Tibial nerve (tissue), 4 donors: ENCODE data around the gene INHA. TPM values are rescaled to one million over a fixed set of nuclear protein-coding genes. Genes with fewer than 3 reads are reported as not detected.

Experiments
- DNase-seq, 2 donors: peaks; one replicate each; pipeline ENCODE4 v3.0.0-alpha.2; 2019; ENCODE audit warnings: low spot score in 2 of 2
- H3K27ac ChIP-seq, 4 donors: fragments of 200-600 bp; sonication (generic) in 3 of 4; one replicate each; pipeline ENCODE4 v1.5.1; 2017 to 2019; ENCODE audit warnings: mild to moderate bottlenecking in 1 of 4
- H3K27me3 ChIP-seq, 2 donors: fragments of 200-600 bp; sonication (generic) in 1 of 2; one replicate each; pipeline versions ENCODE4 v1.5.1 to v1.6.0; 2017 to 2019
- H3K36me3 ChIP-seq, 3 donors: fragments of 200-600 bp; sonication (generic); one replicate each; pipeline ENCODE4 v1.5.1; 2018 to 2019
- H3K4me1 ChIP-seq, 4 donors: fragments of 200-600 bp; sonication (generic) in 3 of 4; one replicate each; pipeline ENCODE4 v1.5.1; 2017 to 2019
- H3K4me3 ChIP-seq, 4 donors: fragments of 200-600 bp; sonication (generic) in 3 of 4; one replicate each; pipeline ENCODE4 v1.5.1; 2017 to 2019; ENCODE audit warnings: mild to moderate bottlenecking in 1 of 4, moderate library complexity in 1 of 4
- H3K9me3 ChIP-seq, 4 donors: fragments of 200-600 bp; sonication (generic) in 3 of 4; one replicate each; pipeline ENCODE4 v1.5.1; 2017 to 2019
- EP300 ChIP-seq, 2 donors: sonication (generic); formaldehyde crosslinking; IDR thresholded peaks; one replicate each; pipeline ENCODE4 v1.6.1; 2017; ENCODE audit warnings: antibody characterized with exemption in 2 of 2, mild to moderate bottlenecking in 1 of 2
- POLR2A ChIP-seq, 2 donors: fragments of 450-650 bp; IDR thresholded peaks; one replicate each; pipeline ENCODE4 v1.6.1; 2017; ENCODE audit warnings: antibody characterized with exemption in 2 of 2, mild to moderate bottlenecking in 2 of 2, moderate library complexity in 2 of 2
- WGBS, 2 donors: methylation state at CpG; one replicate each; pipeline ENCODE4 v1.1.5; 2018; 5-methylcytosine and 5-hydroxymethylcytosine counted together
- total RNA-seq, 4 donors: library from RNA; depleted of rRNA; stranded (reverse); fragments of >200 nt; gene quantifications; one replicate each; pipeline ENCODE4 v1.1.0, GENCODE V29; 2016
- TF ChIP-seq, protein P1 (sequence below), 5 experiments: fragments of 200-600 bp in 3 of 5; fragments of 450-650 bp in 2 of 5; sonication (generic) in 3 of 5; IDR thresholded peaks; one replicate each; pipeline ENCODE4 v1.5.1; 2016 to 2019; ENCODE audit warnings: antibody characterized with exemption in 5 of 5, mild to moderate bottlenecking in 3 of 5, moderate library complexity in 2 of 5

INHA gene
- total RNA-seq, 4 donors from 2014 or later: 1.1 to 1.4 TPM; not detected in 2

DNA sequence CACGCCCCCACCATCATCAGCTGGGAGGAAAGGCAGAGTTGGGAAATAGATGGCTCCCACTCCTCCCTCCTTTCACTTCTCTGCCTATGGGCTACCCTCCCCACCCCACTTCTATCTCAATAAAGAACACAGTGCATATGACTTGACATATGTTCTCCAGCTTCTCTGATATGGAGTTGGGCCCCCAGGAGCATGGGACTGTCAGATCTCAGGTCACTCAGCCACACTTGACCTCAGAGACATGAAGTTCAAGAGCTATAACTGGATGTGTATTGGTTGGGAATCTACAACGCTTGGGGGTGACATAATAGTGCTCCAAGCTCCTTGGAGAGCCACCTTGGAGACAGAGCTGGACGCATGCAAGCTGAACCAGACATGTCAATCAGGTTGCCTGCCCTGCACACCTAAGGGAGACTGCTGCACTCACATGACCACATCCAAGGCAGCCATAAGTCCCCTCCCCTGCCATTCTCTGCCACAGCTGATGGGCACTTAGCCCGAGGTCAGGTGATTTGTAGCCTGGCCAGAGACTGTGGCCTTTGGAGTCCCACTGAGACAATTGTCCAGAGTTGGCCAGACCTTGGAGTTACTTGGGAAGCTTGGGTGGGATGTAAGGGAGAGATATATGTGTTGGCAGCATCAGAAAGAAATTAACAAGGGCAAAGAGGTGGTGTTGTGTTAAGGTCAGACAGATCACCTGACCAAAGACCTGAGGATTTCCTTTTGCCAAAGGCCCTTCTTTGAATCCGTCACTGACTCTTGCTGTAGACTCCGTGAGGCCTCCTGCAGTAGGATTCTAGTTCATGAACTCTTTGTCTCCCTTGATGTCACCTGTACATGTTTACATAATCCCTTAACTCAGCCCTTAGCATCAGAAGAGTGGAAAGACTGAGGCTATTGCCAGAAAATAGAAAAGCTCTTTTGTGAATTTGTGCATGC is 3.7 kb downstream of the INHA start:
- peaks cover 0 to 27% of the 10 kb centered on the region in 2 donors for H3K27me3 ChIP-seq

DNA sequence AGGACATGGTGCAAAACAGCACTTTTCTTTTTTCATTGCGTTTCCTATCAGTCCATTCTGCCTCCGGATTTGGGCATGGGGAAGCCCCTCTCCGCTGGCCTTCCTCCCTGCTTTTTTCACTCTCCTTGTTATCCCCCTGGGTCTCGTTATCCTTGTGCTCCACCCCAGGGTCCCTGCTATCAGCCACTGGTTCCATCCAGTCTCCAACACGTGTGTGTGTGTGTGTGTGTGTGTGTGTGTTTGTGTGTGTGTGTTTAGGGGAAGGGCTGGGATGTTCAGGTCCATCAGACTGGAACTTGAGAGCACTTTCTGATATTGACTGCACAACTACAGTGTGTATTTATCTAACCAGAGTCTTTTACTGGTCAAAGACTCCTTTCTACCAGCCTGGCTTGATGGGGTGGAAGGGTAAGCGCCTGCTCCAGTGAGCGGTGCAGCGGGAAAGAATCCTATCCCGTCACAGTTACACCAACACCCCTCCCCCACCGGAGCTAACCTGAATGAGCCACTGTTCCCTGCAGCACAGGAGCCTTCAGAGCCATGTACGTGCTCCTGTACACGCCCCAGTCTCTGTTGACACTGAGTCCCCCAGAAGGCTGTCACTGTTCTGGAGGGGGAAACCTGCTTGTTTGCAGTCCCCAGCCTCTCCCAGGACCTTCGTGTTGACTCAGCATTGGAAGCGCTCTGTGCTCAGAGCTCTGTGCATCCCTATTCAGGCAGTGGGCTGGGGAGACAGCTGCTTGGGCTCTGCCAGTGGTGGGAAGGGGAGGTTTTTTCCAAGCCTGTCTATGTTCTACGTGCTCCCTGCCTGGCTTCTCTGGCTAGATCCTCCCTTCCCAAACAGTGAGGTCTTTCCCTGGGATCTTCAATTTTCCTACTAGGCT is 4.6 kb downstream of the INHA start:
- Histone ChIP-seq H3K27me3 (peaks cover 0 to 27% of the 10 kb centered on the region in 2 donors), H3K4me1 (peaks cover 0 to 7% (median under 1%) of the 10 kb centered on the region in 4 donors), H3K27ac (peak overlapping the region in 1 of 4 donors; percentile 16), H3K9me3 (no peaks in the 10 kb centered on the region), H3K4me3 (no peak overlapping the region), H3K36me3 (no peaks in the 10 kb centered on the region)
- WGBS, 2 donors: 17 to 32% methylated on average over 14 of the region's 15 CpGs
- DNase-seq: no peak
- TF ChIP-seq POLR2A (IDR thresholded peaks at IDR 0.05): no peak
- TF ChIP-seq, protein P1, sequence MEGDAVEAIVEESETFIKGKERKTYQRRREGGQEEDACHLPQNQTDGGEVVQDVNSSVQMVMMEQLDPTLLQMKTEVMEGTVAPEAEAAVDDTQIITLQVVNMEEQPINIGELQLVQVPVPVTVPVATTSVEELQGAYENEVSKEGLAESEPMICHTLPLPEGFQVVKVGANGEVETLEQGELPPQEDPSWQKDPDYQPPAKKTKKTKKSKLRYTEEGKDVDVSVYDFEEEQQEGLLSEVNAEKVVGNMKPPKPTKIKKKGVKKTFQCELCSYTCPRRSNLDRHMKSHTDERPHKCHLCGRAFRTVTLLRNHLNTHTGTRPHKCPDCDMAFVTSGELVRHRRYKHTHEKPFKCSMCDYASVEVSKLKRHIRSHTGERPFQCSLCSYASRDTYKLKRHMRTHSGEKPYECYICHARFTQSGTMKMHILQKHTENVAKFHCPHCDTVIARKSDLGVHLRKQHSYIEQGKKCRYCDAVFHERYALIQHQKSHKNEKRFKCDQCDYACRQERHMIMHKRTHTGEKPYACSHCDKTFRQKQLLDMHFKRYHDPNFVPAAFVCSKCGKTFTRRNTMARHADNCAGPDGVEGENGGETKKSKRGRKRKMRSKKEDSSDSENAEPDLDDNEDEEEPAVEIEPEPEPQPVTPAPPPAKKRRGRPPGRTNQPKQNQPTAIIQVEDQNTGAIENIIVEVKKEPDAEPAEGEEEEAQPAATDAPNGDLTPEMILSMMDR (IDR thresholded peaks at IDR 0.05): no peak
- TF ChIP-seq EP300 (IDR thresholded peaks at IDR 0.05): no peak

More for the DNA sequence above, 3.7 kb downstream of the INHA start:
- H3K4me3 ChIP-seq: no peak overlapping the region
- DNase-seq: no peak
- no peaks in the 10 kb centered on the region for H3K36me3 ChIP-seq
- H3K9me3 ChIP-seq: no peaks in the 10 kb centered on the region
- H3K27ac ChIP-seq: no peak overlapping the region
- peaks cover 0 to 12% (median 3%) of the 10 kb centered on the region in 4 donors for H3K4me1 ChIP-seq
- WGBS, 2 donors: 76 to 89% methylated on average over 5 to 6 of the region's 6 CpGs
- TF ChIP-seq EP300 (IDR thresholded peaks at IDR 0.05): no peak
- TF ChIP-seq POLR2A (IDR thresholded peaks at IDR 0.05): no peak
- TF ChIP-seq, protein P1 (IDR thresholded peaks at IDR 0.05): no peak

DNA sequence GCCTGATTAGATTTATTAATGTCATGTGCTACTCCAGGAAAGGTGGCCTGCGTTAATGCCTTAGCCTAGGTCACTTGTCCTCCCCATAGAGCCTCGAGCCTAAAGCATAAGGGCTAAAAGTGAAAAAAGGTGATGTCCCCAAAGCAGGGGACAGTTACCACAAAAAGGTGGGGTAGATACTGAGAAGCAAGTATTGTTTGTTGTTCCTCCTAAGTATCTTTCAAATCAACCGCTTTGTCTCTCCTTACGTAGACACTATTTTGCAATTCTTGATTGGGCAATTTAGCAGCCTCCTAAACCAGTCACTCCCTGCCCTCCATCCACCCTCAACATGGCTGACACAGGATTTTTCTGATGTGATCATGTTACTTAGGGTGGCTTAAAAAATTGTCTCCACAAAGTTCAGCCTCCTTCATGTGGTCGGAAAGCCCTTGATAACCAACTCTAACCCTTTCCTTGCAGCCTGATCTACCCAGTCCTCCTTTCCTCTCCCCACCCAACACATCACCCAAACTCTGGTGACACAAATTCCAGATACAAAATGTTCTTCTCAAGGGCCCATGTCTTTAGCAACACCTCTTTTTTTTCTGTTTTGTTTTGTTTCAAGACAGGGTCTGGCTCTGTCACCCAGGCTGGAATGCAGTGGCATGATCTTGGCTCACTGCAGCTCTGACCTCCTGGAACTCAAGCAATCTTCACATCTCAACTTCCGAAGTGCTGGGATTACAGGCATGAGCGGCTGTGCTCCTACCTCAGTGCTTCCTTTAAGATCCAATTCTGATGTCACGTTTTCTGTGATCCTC is 6.9 kb downstream of the INHA start:
- 66 to 69% methylated on average over 8 of the region's 8 CpGs for WGBS, 2 donors
- Histone ChIP-seq H3K27ac (no peak overlapping the region), H3K4me3 (no peak overlapping the region), H3K36me3 (no peaks in the 10 kb centered on the region), H3K4me1 (peaks cover 0 to 4% (median 0%) of the 10 kb centered on the region in 4 donors), H3K27me3 (peaks cover 0 to 27% of the 10 kb centered on the region in 2 donors), H3K9me3 (no peaks in the 10 kb centered on the region)
- no peak for DNase-seq
- TF ChIP-seq, protein P1 (IDR thresholded peaks at IDR 0.05): no peak
- TF ChIP-seq EP300 (IDR thresholded peaks at IDR 0.05) (no peak), POLR2A (IDR thresholded peaks at IDR 0.05) (no peak)

DNA sequence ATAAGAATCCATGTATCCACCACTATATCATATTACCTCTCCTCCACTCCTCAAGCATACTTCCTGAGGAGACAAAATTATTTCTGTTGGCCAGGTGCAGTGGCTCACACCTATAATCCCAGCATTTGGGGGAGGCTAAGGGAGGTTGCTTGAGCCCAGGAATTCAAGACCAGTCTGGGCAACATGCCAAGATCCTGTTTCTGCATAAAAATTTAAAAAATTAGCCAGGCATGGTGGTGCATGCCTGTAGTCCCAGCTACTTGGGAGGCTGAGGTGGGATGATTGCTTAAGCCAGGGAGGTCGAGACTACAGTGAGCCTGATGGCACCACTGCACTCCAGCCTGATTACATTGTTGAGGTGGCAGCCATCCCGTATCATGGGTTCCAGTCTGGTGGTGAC is 9.2 kb downstream of the INHA start:
- Histone ChIP-seq H3K36me3 (no peaks in the 10 kb centered on the region), H3K4me3 (no peak overlapping the region), H3K9me3 (no peaks in the 10 kb centered on the region), H3K4me1 (peaks cover 0 to 4% (median 0%) of the 10 kb centered on the region in 4 donors), H3K27me3 (peaks cover 0 to 19% of the 10 kb centered on the region in 2 donors), H3K27ac (no peak overlapping the region)
- TF ChIP-seq POLR2A (IDR thresholded peaks at IDR 0.05): no peak
- DNase-seq: no peak
- WGBS, 2 donors: 79 to 100% methylated on average over 2 of the region's 2 CpGs

DNA sequence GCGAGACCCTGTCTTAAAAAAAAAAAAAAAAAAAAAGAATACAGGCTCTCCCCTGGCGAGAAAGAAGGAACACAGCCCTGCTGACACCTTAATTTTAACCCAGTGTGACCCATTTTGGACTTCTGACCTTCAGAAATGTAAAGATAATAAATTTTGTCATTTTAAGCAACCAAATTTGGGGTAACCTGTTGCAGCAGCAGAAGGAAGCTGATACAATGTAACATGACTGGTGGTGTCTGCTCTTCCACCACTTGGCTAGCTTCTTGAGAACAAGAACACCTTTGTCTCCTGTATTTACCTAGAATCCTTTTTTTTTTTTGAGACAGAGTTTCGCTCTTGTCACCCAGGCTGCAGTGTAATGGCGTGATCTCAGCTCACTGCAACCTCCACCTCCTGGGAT is 19.0 kb downstream of the INHA start:
- no peaks in the 10 kb centered on the region for H3K27me3 ChIP-seq
- TF ChIP-seq EP300 (IDR thresholded peaks at IDR 0.05) (no peak), POLR2A (IDR thresholded peaks at IDR 0.05) (no peak)
- TF ChIP-seq, protein P1 (IDR thresholded peaks at IDR 0.05): no peak
- H3K36me3 ChIP-seq: no peaks in the 10 kb centered on the region
- 63 to 69% methylated on average over 4 of the region's 4 CpGs for WGBS, 2 donors
- no peaks in the 10 kb centered on the region for H3K9me3 ChIP-seq
- H3K27ac ChIP-seq: no peak overlapping the region
- no peak overlapping the region for H3K4me3 ChIP-seq
- peaks cover 0 to 11% (median 5%) of the 10 kb centered on the region in 4 donors for H3K4me1 ChIP-seq
- DNase-seq: no peak
